ENCODE results near the gene SLC25A13.

- TF ChIP-seq RNF2 (conservative IDR thresholded peaks at IDR 0.05; ENCODE audit: low read depth) (no peak), SETDB1 (CRISPR knock-in tag; IDR thresholded peaks at IDR 0.05; ENCODE audit: borderline replicate concordance) (no peak), ZNF3 (CRISPR knock-in tag; IDR thresholded peaks at IDR 0.05) (no peak), MLLT10 (CRISPR knock-in tag; IDR thresholded peaks at IDR 0.05) (no peak), PRDM15 (CRISPR knock-in tag; IDR thresholded peaks at IDR 0.05) (no peak), KAT2B (IDR thresholded peaks at IDR 0.05; ENCODE audit: borderline replicate concordance, low read depth, low read length) (no peak)
Measured at GRCh38 chr7:96116173-96116572, 205.7 kb downstream of the SLC25A13 start.
